Measurements from ENCODE around the gene CFAP161.

DNA sequence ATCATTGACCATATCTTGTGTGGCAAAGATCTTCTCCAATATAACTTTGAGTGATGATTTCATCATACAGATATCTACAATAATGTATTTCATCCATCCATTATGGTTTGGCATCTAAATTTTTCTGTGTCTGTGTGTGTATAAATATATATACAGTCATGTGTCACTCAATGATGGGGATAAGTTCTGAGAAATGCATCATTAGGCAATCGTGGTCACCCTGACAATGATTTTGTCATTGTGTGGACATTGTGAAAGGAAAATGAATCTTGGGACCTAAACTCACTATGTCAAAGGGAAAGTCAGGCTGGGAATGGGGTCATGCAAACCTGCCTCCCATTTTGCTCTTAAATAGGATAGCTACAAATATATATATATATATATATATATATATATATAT, 12.4 kb downstream of the CFAP161 start:
- TF ChIP-seq, protein P1, sequence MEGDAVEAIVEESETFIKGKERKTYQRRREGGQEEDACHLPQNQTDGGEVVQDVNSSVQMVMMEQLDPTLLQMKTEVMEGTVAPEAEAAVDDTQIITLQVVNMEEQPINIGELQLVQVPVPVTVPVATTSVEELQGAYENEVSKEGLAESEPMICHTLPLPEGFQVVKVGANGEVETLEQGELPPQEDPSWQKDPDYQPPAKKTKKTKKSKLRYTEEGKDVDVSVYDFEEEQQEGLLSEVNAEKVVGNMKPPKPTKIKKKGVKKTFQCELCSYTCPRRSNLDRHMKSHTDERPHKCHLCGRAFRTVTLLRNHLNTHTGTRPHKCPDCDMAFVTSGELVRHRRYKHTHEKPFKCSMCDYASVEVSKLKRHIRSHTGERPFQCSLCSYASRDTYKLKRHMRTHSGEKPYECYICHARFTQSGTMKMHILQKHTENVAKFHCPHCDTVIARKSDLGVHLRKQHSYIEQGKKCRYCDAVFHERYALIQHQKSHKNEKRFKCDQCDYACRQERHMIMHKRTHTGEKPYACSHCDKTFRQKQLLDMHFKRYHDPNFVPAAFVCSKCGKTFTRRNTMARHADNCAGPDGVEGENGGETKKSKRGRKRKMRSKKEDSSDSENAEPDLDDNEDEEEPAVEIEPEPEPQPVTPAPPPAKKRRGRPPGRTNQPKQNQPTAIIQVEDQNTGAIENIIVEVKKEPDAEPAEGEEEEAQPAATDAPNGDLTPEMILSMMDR (IDR thresholded peaks at IDR 0.05; ENCODE audit: borderline replicate concordance, extremely low read depth, low read length, poor library complexity, severe bottlenecking) = no peak
- no peak for TF ChIP-seq EZH2 (IDR thresholded peaks at IDR 0.05; ENCODE audit: borderline replicate concordance, low read depth, low read length, severe bottlenecking)
